H1 (cell line): Measurements from ENCODE around the gene SLC6A6. TPM values are rescaled to one million over a fixed set of nuclear protein-coding genes. Genes with fewer than 3 reads are reported as not detected.

ENCODE experiments used
- CTCF ChIA-PET: fragments of 300-600 bp; sonication (Branson Sonifier 250); formaldehyde crosslinking; loops from one replicate; lab custom pipeline; 2021; ENCODE audit not compliant: partially characterized antibody; lab: Charles Lee
- POLR2A ChIA-PET: fragments of 300-600 bp; sonication (Branson Sonifier 250); formaldehyde crosslinking; loops from one replicate; lab custom pipeline; 2021; ENCODE audit warnings: inconsistent platforms; ENCODE audit not compliant: partially characterized antibody; lab: Charles Lee
- DNase-seq, 2 experiments: peaks; one replicate each; pipeline versions ENCODE4 v3.0.0 to v3.0.0-alpha.2; 2010 to 2022; ENCODE audit warnings: low spot score in 2 of 2, low read depth in 1 of 2, mixed read lengths in 1 of 2
- FAIRE-seq: peaks from 2 replicates; lab custom pipeline; 2011; peaks lifted over from hg19 to GRCh38; lab: Jason Lieb, UNC
- H2AFZ ChIP-seq: 2 replicates; pipeline ENCODE4 v1.8.1; 2012; ENCODE audit warnings: low read length, inconsistent platforms
- H2AK5ac ChIP-seq: 2 replicates; pipeline ENCODE4 v1.6.1; 2013; ENCODE audit warnings: low read depth, low read length
- H2BK120ac ChIP-seq: replicated peaks from 2 replicates; pipeline ENCODE3; 2013; ENCODE audit warnings: low read depth, low read length, inconsistent platforms
- H2BK12ac ChIP-seq: 2 replicates; pipeline ENCODE4 v1.6.1; 2013; ENCODE audit warnings: low read depth, low read length
- H2BK15ac ChIP-seq: 2 replicates; pipeline ENCODE4 v1.6.1; 2013; ENCODE audit warnings: low read length
- H2BK20ac ChIP-seq: 2 replicates; pipeline ENCODE4 v1.6.1; 2013; ENCODE audit warnings: low read length
- H2BK5ac ChIP-seq: 2 replicates; pipeline ENCODE4 v1.6.1; 2013; ENCODE audit warnings: low read depth, low read length
- H3K14ac ChIP-seq: 2 replicates; pipeline ENCODE4 v1.6.1; 2013; ENCODE audit warnings: inconsistent platforms; ENCODE audit not compliant: insufficient read length
- H3K18ac ChIP-seq: 2 replicates; pipeline ENCODE4 v1.6.1; 2013; ENCODE audit warnings: low read length; ENCODE audit errors: extremely low read depth
- H3K23ac ChIP-seq: 2 replicates; pipeline ENCODE4 v1.6.1; 2013; ENCODE audit warnings: inconsistent platforms; ENCODE audit not compliant: insufficient read length
- H3K23me2 ChIP-seq: 2 replicates; pipeline ENCODE4 v1.6.1; 2013; ENCODE audit warnings: low read depth, low read length
- H3K27ac ChIP-seq: 2 replicates; pipeline ENCODE4 v1.6.1; 2011; ENCODE audit warnings: low read depth, low read length, inconsistent platforms
- H3K27me3 ChIP-seq, 4 experiments: replicated peaks in 1 of 4; 1 replicate in 1 of 4; 2 replicates in 3 of 4; pipeline versions ENCODE4 v1.6.1 to v1.8.1; 2011 to 2013; ENCODE audit warnings: low read length in 3 of 4, mild to moderate bottlenecking in 3 of 4, inconsistent platforms in 2 of 4, mixed read lengths in 2 of 4, moderate library complexity in 1 of 4; ENCODE audit not compliant: control insufficient read depth in 3 of 4, insufficient read depth in 3 of 4; ENCODE audit errors: extremely low read depth in 1 of 4
- H3K36me3 ChIP-seq, 4 experiments: 2 replicates each; pipeline versions ENCODE4 v1.6.1 to v1.8.1; 2011 to 2013; ENCODE audit warnings: mild to moderate bottlenecking in 4 of 4, low read length in 3 of 4, moderate library complexity in 2 of 4, control low read depth in 1 of 4, inconsistent platforms in 1 of 4; ENCODE audit not compliant: insufficient read depth in 4 of 4, control insufficient read depth in 2 of 4
- H3K4ac ChIP-seq: replicated peaks from 2 replicates; pipeline ENCODE3; 2013; ENCODE audit warnings: low read length, low read depth, mixed read lengths, inconsistent platforms; ENCODE audit not compliant: insufficient read length
- H3K4me1 ChIP-seq, 4 experiments: replicated peaks in 1 of 4; 1 replicate in 1 of 4; 2 replicates in 3 of 4; pipeline versions ENCODE4 v1.6.1 to v1.8.1; 2011 to 2013; ENCODE audit warnings: low read length in 3 of 4, inconsistent platforms in 2 of 4, mixed read lengths in 1 of 4; ENCODE audit not compliant: insufficient read depth in 4 of 4, control insufficient read depth in 3 of 4
- H3K4me2 ChIP-seq, 2 experiments: 2 replicates each; pipeline versions ENCODE4 v1.6.1 to v1.8.1; 2011 to 2013; ENCODE audit warnings: low read depth in 2 of 2, low read length in 2 of 2, control low read depth in 1 of 2, inconsistent platforms in 1 of 2, mild to moderate bottlenecking in 1 of 2; ENCODE audit not compliant: insufficient read depth in 1 of 2
- H3K4me3 ChIP-seq, 4 experiments: fragments of 200-600, 300-600 bp in 1 of 4; sonication (generic), shearing (Covaris generic), sonication (Bioruptor Twin) in 1 of 4; 2 replicates each; pipeline versions ENCODE4 v1.5.1 to v1.8.1; 2011 to 2016; ENCODE audit warnings: low read length in 4 of 4, low read depth in 3 of 4, control low read depth in 2 of 4, inconsistent platforms in 2 of 4, mild to moderate bottlenecking in 2 of 4, mixed read lengths in 1 of 4, moderate library complexity in 1 of 4; ENCODE audit not compliant: insufficient read depth in 2 of 4; ENCODE audit errors: extremely low read depth in 1 of 4
- H3K56ac ChIP-seq: replicated peaks from 2 replicates; pipeline ENCODE3; 2013; ENCODE audit warnings: low read depth, mild to moderate bottlenecking, mixed read lengths, low read length, inconsistent platforms; ENCODE audit not compliant: insufficient read length
- H3K79me1 ChIP-seq: 2 replicates; pipeline ENCODE4 v1.6.1; 2013; ENCODE audit warnings: low read depth, low read length, control low read depth
- H3K79me2 ChIP-seq, 2 experiments: 2 replicates each; pipeline versions ENCODE4 v1.6.1 to v1.8.1; 2012 to 2013; ENCODE audit warnings: low read length in 2 of 2, mild to moderate bottlenecking in 2 of 2, inconsistent platforms in 1 of 2; ENCODE audit not compliant: insufficient read depth in 2 of 2, control insufficient read depth in 1 of 2
- H3K9ac ChIP-seq, 4 experiments: replicated peaks in 1 of 4; 1 replicate in 1 of 4; 2 replicates in 3 of 4; pipeline versions ENCODE4 v1.6.1 to v1.8.1; 2011 to 2013; ENCODE audit warnings: low read depth in 3 of 4, low read length in 3 of 4, control low read depth in 2 of 4, mild to moderate bottlenecking in 2 of 4, moderate library complexity in 2 of 4, inconsistent platforms in 1 of 4; ENCODE audit errors: extremely low read depth in 1 of 4
- H3K9me3 ChIP-seq, 2 experiments: 2 replicates each; pipeline versions ENCODE4 v1.6.1 to v1.8.1; 2012 to 2013; ENCODE audit warnings: mild to moderate bottlenecking in 2 of 2, moderate library complexity in 2 of 2, control low read depth in 1 of 2, inconsistent platforms in 1 of 2, low read depth in 1 of 2, low read length in 1 of 2, mixed read lengths in 1 of 2; ENCODE audit not compliant: insufficient read depth in 2 of 2
- H4K20me1 ChIP-seq, 2 experiments: replicated peaks in 1 of 2; 2 replicates each; pipeline versions ENCODE3 to v1.8.1; 2011 to 2013; ENCODE audit warnings: inconsistent platforms in 2 of 2, low read length in 2 of 2, mild to moderate bottlenecking in 1 of 2; ENCODE audit not compliant: insufficient read depth in 2 of 2, control insufficient read depth in 1 of 2
- H4K5ac ChIP-seq: 2 replicates; pipeline ENCODE4 v1.6.1; 2013; ENCODE audit warnings: low read length, low read depth, mixed read lengths, inconsistent platforms; ENCODE audit not compliant: insufficient read length
- H4K8ac ChIP-seq: 2 replicates; pipeline ENCODE4 v1.8.0; 2013; ENCODE audit warnings: mild to moderate bottlenecking, moderate library complexity, low read length, inconsistent platforms; ENCODE audit not compliant: insufficient read depth; ENCODE audit errors: extremely low read depth
- H4K91ac ChIP-seq: replicated peaks from 2 replicates; pipeline ENCODE3; 2013; ENCODE audit warnings: low read length, mixed read lengths, inconsistent platforms; ENCODE audit not compliant: insufficient read length
- BRCA1 ChIP-seq: IDR thresholded peaks from 2 replicates; pipeline ENCODE4 v1.6.1; 2012; ENCODE audit warnings: low read depth, low read length, improper control_type of control experiment
- CBX8 ChIP-seq: fragments of 300-800, 300-1000 bp; sonication (generic); IDR thresholded peaks from 2 replicates; pipeline ENCODE4 v1.7.1; 2016; ENCODE audit warnings: low read depth, low read length, borderline replicate concordance
- CEBPB ChIP-seq: IDR thresholded peaks from 2 replicates; pipeline ENCODE4 v1.6.1; 2012; ENCODE audit warnings: low read depth, low read length
- GTF2F1 ChIP-seq: IDR thresholded peaks from 2 replicates; pipeline ENCODE4 v1.6.1; 2012; ENCODE audit warnings: low read depth, low read length, improper control_type of control experiment, borderline replicate concordance
- KDM1A ChIP-seq: fragments of 200-600, 300-600 bp; sonication (generic); IDR thresholded peaks from 2 replicates; pipeline ENCODE4 v1.7.1; 2016; ENCODE audit warnings: mild to moderate bottlenecking, low read length, borderline replicate concordance
- MAFK ChIP-seq: IDR thresholded peaks from 2 replicates; pipeline ENCODE4 v1.6.1; 2012; ENCODE audit warnings: low read depth, mild to moderate bottlenecking, improper control_type of control experiment, low read length
- NANOG ChIP-seq: IDR thresholded peaks from 2 replicates; pipeline ENCODE4 v1.6.1; 2011; ENCODE audit warnings: low read length, low read depth, mild to moderate bottlenecking, inconsistent platforms; ENCODE audit not compliant: insufficient read depth, poor library complexity, severe bottlenecking
- RNF2 ChIP-seq: fragments of 200-900, 300-1000 bp; sonication (generic); IDR thresholded peaks from 2 replicates; pipeline ENCODE4 v1.7.1; 2016; ENCODE audit warnings: borderline replicate concordance, low read depth, mild to moderate bottlenecking, antibody characterized with exemption, low read length; ENCODE audit not compliant: poor library complexity, severe bottlenecking; ENCODE audit errors: missing control alignments
- SP2 ChIP-seq: IDR thresholded peaks from 2 replicates; pipeline ENCODE4 v1.6.1; 2012; ENCODE audit warnings: mild to moderate bottlenecking, low read length, inconsistent platforms
- SRF ChIP-seq: IDR thresholded peaks from 2 replicates; pipeline ENCODE4 v1.6.1; 2011; ENCODE audit warnings: mild to moderate bottlenecking, low read depth, low read length, moderate library complexity
- SUZ12 ChIP-seq: fragments of 200-600 bp; sonication (generic); IDR thresholded peaks from 2 replicates; pipeline ENCODE4 v1.6.1; 2012; ENCODE audit warnings: mild to moderate bottlenecking, inconsistent platforms, low read length, moderate library complexity, mixed read lengths
- YY1 ChIP-seq: IDR thresholded peaks from 2 replicates; pipeline ENCODE4 v1.6.1; 2011; ENCODE audit warnings: low read depth, mild to moderate bottlenecking, low read length
- WGBS, 2 experiments: shearing (Covaris generic) in 1 of 2; methylation state at CpG; one replicate each; pipeline versions ENCODE4 v1.1.6 to v1.1.7; 2013 to 2015; ENCODE audit warnings: low lambda C conversion rate in 2 of 2, mixed read lengths in 2 of 2, inconsistent platforms in 1 of 2, low coverage in 1 of 2, missing lambda C conversion rate in 1 of 2; ENCODE audit not compliant: insufficient replicate concordance in 2 of 2, insufficient coverage in 1 of 2, insufficient read length in 1 of 2; ENCODE audit errors: extremely low coverage in 1 of 2, missing lambda C conversion rate in 1 of 2; 5-methylcytosine and 5-hydroxymethylcytosine counted together
- polyA plus RNA-seq, 7 experiments: library from polyadenylated mRNA; depleted of rRNA in 3 of 7; stranded (reverse) in 5 of 7; unstranded in 2 of 7; fragments of >200 nt in 5 of 7; fragments of 200-250 nt in 2 of 7; gene quantifications; 1 replicate in 5 of 7; 2 replicates in 1 of 7; 4 replicates in 1 of 7; pipeline versions ENCODE4 v1.2.1 to v1.2.3, GENCODE V29; 2011 to 2013; ENCODE audit warnings: missing spikeins in 2 of 7, mixed read lengths in 2 of 7
- total RNA-seq: library from RNA; stranded (reverse); fragmentation: NEBNext Ultra II Directional; extraction: Animal tissue kit (Norgen Biotek cat#: 25700); gene quantifications from 2 replicates; pipeline ENCODE4 v1.2.1, GENCODE V29; 2021

Gene SLC6A6
- total and polyA plus RNA-seq, 2 of the 8 experiments (the other 6 are each of a cell fraction or from before 2014, with no cell fraction given): 66.2 to 144 TPM

- no peak overlapping the region for H3K56ac ChIP-seq
- no peak overlapping the region for H3K4me3 ChIP-seq
- H4K8ac ChIP-seq: no peak overlapping the region
- no peak overlapping the region for H2BK20ac ChIP-seq
- H4K5ac ChIP-seq: no peak overlapping the region
- H3K4me2 ChIP-seq: no peak overlapping the region
- no peak overlapping the region for H2BK5ac ChIP-seq
- no peaks in the 10 kb centered on the region for H3K9me3 ChIP-seq
- H3K27me3 ChIP-seq: no peaks in the 10 kb centered on the region
- no peak for DNase-seq
- no peak overlapping the region for H3K18ac ChIP-seq
- H4K91ac ChIP-seq: no peak overlapping the region
- H3K23ac ChIP-seq: no peak overlapping the region
- no peak overlapping the region for H3K27ac ChIP-seq
- no peak overlapping the region for H2BK120ac ChIP-seq
- no peak overlapping the region for H2AK5ac ChIP-seq
- no peak overlapping the region for H3K4ac ChIP-seq
- H3K4me1 ChIP-seq: peaks cover 2 to 21% (median 5%) of the 10 kb centered on the region in 4 experiments; a peak in 6 of 7 replicates
- ChIA-PET CTCF (interaction anchor here (1.2 to 6.1 kb wide), 2 partner anchors 12 to 94 kb away, joined by 3 to 43 read pairs; no protein-coding TSS in a partner anchor), POLR2A (no interaction called here)
- H3K79me2 ChIP-seq: no peaks in the 10 kb centered on the region
- no peak for FAIRE-seq
- H2BK12ac ChIP-seq: no peak overlapping the region
- no peak overlapping the region for H2BK15ac ChIP-seq
- no peak overlapping the region for H3K14ac ChIP-seq
- no peak overlapping the region for H2AFZ ChIP-seq
- no peaks in the 10 kb centered on the region; the same call in 1 of the 2 replicates for H3K79me1 ChIP-seq
- 83% methylated on average over 12 of the region's 12 CpGs; no CpG with 5 or more reads in 1 of the 2 experiments for WGBS, 2 experiments
- H3K23me2 ChIP-seq: no peaks in the 10 kb centered on the region; the same call in 1 of the 2 replicates
- H3K36me3 ChIP-seq: no peaks in the 10 kb centered on the region
- H3K9ac ChIP-seq: no peak overlapping the region
- H4K20me1 ChIP-seq: no peaks in the 10 kb centered on the region
- TF ChIP-seq RNF2 (no peak), GTF2F1 (no peak), CEBPB (no peak), BRCA1 (no peak), YY1 (no peak), SRF (no peak), NANOG (no peak), KDM1A (no peak), SUZ12 (no peak), CBX8 (no peak), SP2 (no peak), MAFK (no peak)
Measured at GRCh38 chr3:14371573-14372474, 30.6 kb upstream of the SLC6A6 start.
